GM13977 (cell line): ENCODE results near the gene PPP4R2.
"Not testable (repeated sequence)": the region's sequence is repeated elsewhere in the genome, so short reads cannot be mapped to it uniquely, and the experiment has no call there.

Source experiments
- DNase-seq: peaks from one replicate; pipeline ENCODE4 v3.0.0; 2012; ENCODE audit warnings: low spot score
- in situ Hi-C: fragments of 300-500 bp; cut with MboI; formaldehyde crosslinking; loops from one replicate; pipeline ENCODE4 v1.12.0; 2022; ENCODE audit warnings: low sequenced_read_pairs, low pct_unique_long_range_greater_than_20kb, mixed read lengths, inconsistent platforms; ENCODE audit not compliant: unreplicated experiment
- TF ChIP-seq, protein P1 (sequence below): IDR thresholded peaks from 2 replicates; pipeline ENCODE4 v1.5.1; 2012; ENCODE audit warnings: mild to moderate bottlenecking, control low read depth; ENCODE audit not compliant: insufficient read depth; ENCODE audit errors: extremely low read depth, missing control alignments

Gene PPP4R2

DNA sequence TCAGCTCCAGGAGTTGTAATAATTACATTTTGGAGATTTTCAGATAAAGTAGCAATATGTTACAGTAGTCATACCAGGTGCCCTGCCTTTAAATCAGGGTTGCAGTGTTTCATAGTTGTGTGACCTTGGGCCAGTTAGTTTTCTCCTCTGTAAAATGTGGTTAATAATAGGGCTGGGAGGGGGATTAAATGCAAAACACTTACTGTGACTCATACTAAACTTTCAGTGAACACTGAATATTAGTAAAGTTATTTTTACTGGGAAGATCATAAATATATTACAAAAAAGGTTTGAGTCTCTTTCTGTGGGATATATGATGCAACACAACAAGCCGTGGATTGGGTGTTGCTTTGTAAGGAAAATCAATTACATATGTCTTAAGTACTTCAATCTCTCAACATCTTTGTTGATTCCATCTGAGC, 63.7 kb downstream of the PPP4R2 start:
- TF ChIP-seq, protein P1, sequence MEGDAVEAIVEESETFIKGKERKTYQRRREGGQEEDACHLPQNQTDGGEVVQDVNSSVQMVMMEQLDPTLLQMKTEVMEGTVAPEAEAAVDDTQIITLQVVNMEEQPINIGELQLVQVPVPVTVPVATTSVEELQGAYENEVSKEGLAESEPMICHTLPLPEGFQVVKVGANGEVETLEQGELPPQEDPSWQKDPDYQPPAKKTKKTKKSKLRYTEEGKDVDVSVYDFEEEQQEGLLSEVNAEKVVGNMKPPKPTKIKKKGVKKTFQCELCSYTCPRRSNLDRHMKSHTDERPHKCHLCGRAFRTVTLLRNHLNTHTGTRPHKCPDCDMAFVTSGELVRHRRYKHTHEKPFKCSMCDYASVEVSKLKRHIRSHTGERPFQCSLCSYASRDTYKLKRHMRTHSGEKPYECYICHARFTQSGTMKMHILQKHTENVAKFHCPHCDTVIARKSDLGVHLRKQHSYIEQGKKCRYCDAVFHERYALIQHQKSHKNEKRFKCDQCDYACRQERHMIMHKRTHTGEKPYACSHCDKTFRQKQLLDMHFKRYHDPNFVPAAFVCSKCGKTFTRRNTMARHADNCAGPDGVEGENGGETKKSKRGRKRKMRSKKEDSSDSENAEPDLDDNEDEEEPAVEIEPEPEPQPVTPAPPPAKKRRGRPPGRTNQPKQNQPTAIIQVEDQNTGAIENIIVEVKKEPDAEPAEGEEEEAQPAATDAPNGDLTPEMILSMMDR: no peak
- DNase-seq: no peak
- in situ Hi-C loops: loop anchor here (10.0 kb wide), 1 partner anchor 126 kb away; no protein-coding TSS in a partner anchor

GRCh38 chr3:73061416-73061815, 64.8 kb downstream of the PPP4R2 start, which contains the start of gene EBLN2:
Gene EBLN2 (plus strand): TSS chr3:73061659. CDS start chr3:73062082, 423 bp downstream.
- in situ Hi-C loops: loop anchor here (10.0 kb wide), 1 partner anchor 127 kb away; no protein-coding TSS in a partner anchor
- no peak for DNase-seq
- TF ChIP-seq, protein P1: no peak

- in situ Hi-C loops: loop anchor here (10.0 kb wide), 1 partner anchor 131 kb away; no protein-coding TSS in a partner anchor
- DNase-seq: not testable (repeated sequence)
These were observed 69.6 kb downstream of the PPP4R2 start for GRCh38 chr3:73066243-73066642.

DNA sequence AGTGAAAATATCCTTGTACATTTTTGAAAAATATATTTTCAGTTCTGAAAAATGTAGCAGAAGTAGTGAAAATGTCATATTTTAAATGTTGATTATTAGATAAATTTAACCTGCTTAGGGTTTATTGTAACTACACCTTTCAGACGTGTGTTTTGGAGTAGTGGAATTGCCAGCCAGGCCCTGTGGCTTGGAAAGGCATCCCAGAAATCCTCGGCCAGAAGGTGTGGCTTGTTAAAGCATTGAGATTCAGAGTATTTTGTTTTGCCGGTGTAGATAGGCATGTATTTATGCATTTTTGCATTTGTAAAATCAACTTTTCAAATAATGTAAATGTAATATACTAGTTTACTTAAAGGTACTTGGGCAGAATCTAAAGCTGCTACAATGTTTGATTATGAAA, 71.8 kb downstream of the PPP4R2 start:
- in situ Hi-C loops: loop anchor here (10.0 kb wide), 1 partner anchor 134 kb away; no protein-coding TSS in a partner anchor
- no peak for DNase-seq
- TF ChIP-seq, protein P1: no peak

GRCh38 chr3:73069187-73069586, 72.6 kb downstream of the PPP4R2 start:
- in situ Hi-C loops: loop anchor here (10.0 kb wide), 1 partner anchor 134 kb away; no protein-coding TSS in a partner anchor
- TF ChIP-seq, protein P1: no peak
- no peak for DNase-seq

GRCh38 chr3:73069775-73070444, 73.3 kb downstream of the PPP4R2 start:
- TF ChIP-seq, protein P1: no peak
- in situ Hi-C loops: loop anchor here (10.0 kb wide), 1 partner anchor 135 kb away; no protein-coding TSS in a partner anchor

More at GRCh38 chr3:73069775-73070444, 73.3 kb downstream of the PPP4R2 start:
- no peak for DNase-seq
